ENCODE data around the gene GPBP1. TPM values are rescaled to one million over a fixed set of nuclear protein-coding genes. Genes with fewer than 3 reads are reported as not detected.

Gene GPBP1
- total and polyA plus RNA-seq, 9 of the 15 experiments (the other 6 are each of a cell fraction or from before 2014, with no cell fraction given), result 31.0 to 109 (median 68.4) TPM

- ChIA-PET CTCF (ENCODE audit: low intra/inter-chr PET ratio) (no interaction called here), POLR2A (no interaction called here)
- ATAC-seq (no peak), DNase-seq (ENCODE audit: extremely low read depth in 1 of 4, low spot score in 3 of 4) (no peak), FAIRE-seq (no peak)
- Histone ChIP-seq H3K36me3 (ENCODE audit: control insufficient read depth, insufficient read depth, low read length) (no peaks in the 10 kb centered on the region), H3K9me3 (replicated peaks; ENCODE audit: control insufficient read depth, insufficient read depth, low read depth, low read length) (no peaks in the 10 kb centered on the region), H3K27me3 (ENCODE audit: control insufficient read depth in 2 of 2, insufficient read depth in 2 of 2, low read length in 2 of 2) (no peaks in the 10 kb centered on the region; a peak in 1 of 5 replicates), H3K4me2 (ENCODE audit: insufficient read depth, low read length) (no peak overlapping the region), H3K4me3 (no peak overlapping the region), H3K27ac (ENCODE audit: extremely low read depth, low read depth, low read length) (no peak overlapping the region), H3K9ac (ENCODE audit: insufficient read depth in 1 of 2, low read depth in 2 of 2, low read length in 2 of 2) (no peak overlapping the region), H2AFZ (ENCODE audit: low read depth, low read length) (no peak overlapping the region), H3K9me1 (ENCODE audit: control insufficient read depth, insufficient read depth, low read length) (no peaks in the 10 kb centered on the region), H3K79me2 (ENCODE audit: control insufficient read depth, insufficient read depth, low read length) (no peaks in the 10 kb centered on the region), H4K20me1 (replicated peaks; ENCODE audit: control insufficient read depth, insufficient read depth, low read length) (no peaks in the 10 kb centered on the region; the same call in 1 of the 2 replicates), H3K4me1 (replicated peaks in 1 of 2; ENCODE audit: control insufficient read depth in 2 of 2, insufficient read depth in 2 of 2, low read length in 2 of 2) (no peaks in the 10 kb centered on the region)
- in situ Hi-C loops (cut with MboI) (loop anchor here (25.0 kb wide), 1 partner anchor 1555 kb away; no protein-coding TSS in a partner anchor), intact Hi-C loops (cut with micrococcal nuclease) (no loop called here)
- no TSS peak for BruUV-seq (replicated peaks)
- WGBS (ENCODE audit: insufficient coverage, low coverage, missing lambda C conversion rate), result 0% methylated on average over 2 of the region's 2 CpGs
- TF ChIP-seq ZNF24 (IDR thresholded peaks at IDR 0.05) (no peak), KAT2B (IDR thresholded peaks at IDR 0.05; ENCODE audit: low read depth, low read length) (no peak), CHD2 (IDR thresholded peaks at IDR 0.05; ENCODE audit: low read depth, low read length) (no peak), ETV6 (IDR thresholded peaks at IDR 0.05; ENCODE audit: borderline replicate concordance in 1 of 2, low read depth in 2 of 2, low read length in 1 of 2) (no peak), ETV6 (CRISPR knock-in tag; IDR thresholded peaks at IDR 0.05; ENCODE audit: borderline replicate concordance) (no peak), RNF2 (IDR thresholded peaks at IDR 0.05) (no peak), HDGF (IDR thresholded peaks at IDR 0.05) (no peak), FOXM1 (IDR thresholded peaks at IDR 0.05; ENCODE audit: low read depth) (no peak), FOXM1 (CRISPR knock-in tag; IDR thresholded peaks at IDR 0.05; ENCODE audit: low read depth) (no peak), PRPF4 (IDR thresholded peaks at IDR 0.05; ENCODE audit: insufficient read depth, low read depth, low read length, poor library complexity, severe bottlenecking) (no peak), SNRNP70 (optimal IDR thresholded peaks at IDR 0.05; ENCODE audit: low read depth, low read length) (no peak), HDAC8 (tag; IDR thresholded peaks at IDR 0.05) (no peak), SREBF1 (IDR thresholded peaks at IDR 0.05; ENCODE audit: borderline replicate concordance, low read depth, low read length) (no peak), SRF (CRISPR knock-in tag; IDR thresholded peaks at IDR 0.05) (no peak), MYBL2 (IDR thresholded peaks at IDR 0.05; ENCODE audit: low read depth) (no peak), MYBL2 (CRISPR knock-in tag; IDR thresholded peaks at IDR 0.05; ENCODE audit: borderline replicate concordance) (no peak)
- TF ChIP-seq, protein P1, sequence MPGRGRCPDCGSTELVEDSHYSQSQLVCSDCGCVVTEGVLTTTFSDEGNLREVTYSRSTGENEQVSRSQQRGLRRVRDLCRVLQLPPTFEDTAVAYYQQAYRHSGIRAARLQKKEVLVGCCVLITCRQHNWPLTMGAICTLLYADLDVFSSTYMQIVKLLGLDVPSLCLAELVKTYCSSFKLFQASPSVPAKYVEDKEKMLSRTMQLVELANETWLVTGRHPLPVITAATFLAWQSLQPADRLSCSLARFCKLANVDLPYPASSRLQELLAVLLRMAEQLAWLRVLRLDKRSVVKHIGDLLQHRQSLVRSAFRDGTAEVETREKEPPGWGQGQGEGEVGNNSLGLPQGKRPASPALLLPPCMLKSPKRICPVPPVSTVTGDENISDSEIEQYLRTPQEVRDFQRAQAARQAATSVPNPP (IDR thresholded peaks at IDR 0.05; ENCODE audit: borderline replicate concordance, insufficient read depth, insufficient read length), result no peak
- TF ChIP-seq, protein P2, sequence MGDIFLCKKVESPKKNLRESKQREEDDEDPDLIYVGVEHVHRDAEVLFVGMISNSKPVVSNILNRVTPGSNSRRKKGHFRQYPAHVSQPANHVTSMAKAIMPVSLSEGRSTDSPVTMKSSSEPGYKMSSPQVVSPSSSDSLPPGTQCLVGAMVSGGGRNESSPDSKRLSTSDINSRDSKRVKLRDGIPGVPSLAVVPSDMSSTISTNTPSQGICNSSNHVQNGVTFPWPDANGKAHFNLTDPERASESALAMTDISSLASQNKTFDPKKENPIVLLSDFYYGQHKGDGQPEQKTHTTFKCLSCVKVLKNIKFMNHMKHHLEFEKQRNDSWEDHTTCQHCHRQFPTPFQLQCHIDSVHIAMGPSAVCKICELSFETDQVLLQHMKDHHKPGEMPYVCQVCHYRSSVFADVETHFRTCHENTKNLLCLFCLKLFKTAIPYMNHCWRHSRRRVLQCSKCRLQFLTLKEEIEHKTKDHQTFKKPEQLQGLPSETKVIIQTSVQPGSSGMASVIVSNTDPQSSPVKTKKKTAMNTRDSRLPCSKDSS (IDR thresholded peaks at IDR 0.05; ENCODE audit: low read depth, partially characterized antibody), result no peak
- TF ChIP-seq, protein P3, sequence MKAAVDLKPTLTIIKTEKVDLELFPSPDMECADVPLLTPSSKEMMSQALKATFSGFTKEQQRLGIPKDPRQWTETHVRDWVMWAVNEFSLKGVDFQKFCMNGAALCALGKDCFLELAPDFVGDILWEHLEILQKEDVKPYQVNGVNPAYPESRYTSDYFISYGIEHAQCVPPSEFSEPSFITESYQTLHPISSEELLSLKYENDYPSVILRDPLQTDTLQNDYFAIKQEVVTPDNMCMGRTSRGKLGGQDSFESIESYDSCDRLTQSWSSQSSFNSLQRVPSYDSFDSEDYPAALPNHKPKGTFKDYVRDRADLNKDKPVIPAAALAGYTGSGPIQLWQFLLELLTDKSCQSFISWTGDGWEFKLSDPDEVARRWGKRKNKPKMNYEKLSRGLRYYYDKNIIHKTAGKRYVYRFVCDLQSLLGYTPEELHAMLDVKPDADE (conservative IDR thresholded peaks at IDR 0.05; ENCODE audit: control insufficient read depth, low read depth, low read length), result no peak
Observed at GRCh38 chr5:57307516-57307915, 133.7 kb downstream of the GPBP1 start.
